NB4 (cell line): Measurements from ENCODE around the gene MED26.

Experiments
- DNase-seq: peaks from one replicate; pipeline ENCODE4 v3.0.0; 2010; ENCODE audit warnings: low read depth
- H3K4me3 ChIP-seq: one replicate; pipeline ENCODE4 v1.5.1; 2011; ENCODE audit warnings: mild to moderate bottlenecking, low read depth, low read length, moderate library complexity
- MYC ChIP-seq: IDR thresholded peaks from 2 replicates; pipeline ENCODE4 v1.6.1; 2011; ENCODE audit warnings: low read depth, low read length
- POLR2A ChIP-seq: IDR thresholded peaks from 2 replicates; pipeline ENCODE4 v1.6.1; 2011; ENCODE audit warnings: mild to moderate bottlenecking; ENCODE audit not compliant: insufficient read length; ENCODE audit errors: extremely low read depth
- TF ChIP-seq, protein P1 (sequence below): IDR thresholded peaks from 2 replicates; pipeline ENCODE4 v1.6.1; 2011; ENCODE audit warnings: low read depth, low read length
- TF ChIP-seq, protein P2 (sequence below): IDR thresholded peaks from one replicate; pipeline ENCODE4 v1.5.1; 2012; ENCODE audit warnings: low read depth, low read length

Gene MED26

DNA sequence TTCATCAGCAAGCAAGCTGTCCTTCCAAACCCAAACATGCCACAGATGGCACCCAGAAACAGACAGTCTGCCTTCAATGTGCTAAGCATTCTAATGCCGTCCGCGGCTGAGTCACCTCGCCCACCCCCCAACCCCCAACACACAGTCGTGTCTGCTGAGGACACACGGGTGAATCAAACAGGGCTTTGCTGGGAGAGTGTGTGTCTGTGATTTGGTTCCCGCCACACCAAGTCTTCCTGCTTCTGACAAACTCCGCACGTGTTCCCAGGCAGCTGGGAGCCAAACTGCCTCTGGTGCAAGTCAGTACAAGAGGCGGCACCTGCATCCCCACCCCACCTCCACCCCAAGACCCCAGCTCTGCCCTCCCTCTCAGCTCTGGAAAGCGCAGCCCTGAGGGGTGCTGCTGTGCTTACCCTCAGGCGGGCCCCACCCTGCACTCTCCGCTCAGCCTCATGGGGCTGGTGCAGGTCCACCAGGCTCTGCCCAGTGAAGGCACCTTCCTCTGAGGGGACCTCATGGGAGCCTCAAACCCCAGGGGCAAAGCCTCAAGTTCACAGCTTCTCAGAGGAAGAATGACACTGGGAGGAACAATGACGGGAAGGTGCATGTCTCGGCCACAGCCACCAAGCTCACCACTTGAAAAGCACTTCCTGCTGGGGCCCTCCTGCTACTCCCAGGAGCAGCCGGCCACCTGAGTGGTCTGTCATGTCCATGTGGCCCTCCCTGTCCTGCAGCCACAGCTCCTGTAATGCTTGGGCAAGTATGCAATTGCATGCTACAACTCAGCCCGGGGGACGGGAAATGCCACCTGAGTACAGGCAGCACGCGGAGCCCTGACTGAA lies 40.8 kb downstream of the MED26 start:
- H3K4me3 ChIP-seq: peak overlapping the region; percentile 48
- TF ChIP-seq POLR2A (no peak), MYC (peak; percentile 81; the same call in 1 of the 2 replicates)
- TF ChIP-seq, protein P1, sequence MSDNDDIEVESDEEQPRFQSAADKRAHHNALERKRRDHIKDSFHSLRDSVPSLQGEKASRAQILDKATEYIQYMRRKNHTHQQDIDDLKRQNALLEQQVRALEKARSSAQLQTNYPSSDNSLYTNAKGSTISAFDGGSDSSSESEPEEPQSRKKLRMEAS: peak; percentile 86

DNA sequence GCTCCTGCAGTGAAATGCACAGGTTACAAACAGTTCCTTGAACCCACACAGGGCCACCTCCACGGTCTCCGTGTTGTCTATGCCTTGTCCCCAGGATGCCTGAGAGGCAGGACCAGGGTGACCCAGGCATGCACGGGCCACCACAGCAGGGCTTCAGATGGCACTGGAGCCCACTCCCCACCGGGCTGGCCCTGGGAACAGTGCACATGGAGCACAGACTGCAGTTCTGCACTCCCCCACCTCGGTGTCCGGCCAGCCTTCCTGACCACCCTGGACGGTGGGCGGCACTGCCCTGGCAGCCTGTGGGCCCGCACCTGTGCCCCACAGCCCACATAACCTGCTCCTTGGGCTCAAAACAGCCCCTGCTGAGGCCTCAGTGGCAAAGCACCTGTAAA lies 41.5 kb downstream of the MED26 start:
- DNase-seq: no peak
- TF ChIP-seq, protein P2, sequence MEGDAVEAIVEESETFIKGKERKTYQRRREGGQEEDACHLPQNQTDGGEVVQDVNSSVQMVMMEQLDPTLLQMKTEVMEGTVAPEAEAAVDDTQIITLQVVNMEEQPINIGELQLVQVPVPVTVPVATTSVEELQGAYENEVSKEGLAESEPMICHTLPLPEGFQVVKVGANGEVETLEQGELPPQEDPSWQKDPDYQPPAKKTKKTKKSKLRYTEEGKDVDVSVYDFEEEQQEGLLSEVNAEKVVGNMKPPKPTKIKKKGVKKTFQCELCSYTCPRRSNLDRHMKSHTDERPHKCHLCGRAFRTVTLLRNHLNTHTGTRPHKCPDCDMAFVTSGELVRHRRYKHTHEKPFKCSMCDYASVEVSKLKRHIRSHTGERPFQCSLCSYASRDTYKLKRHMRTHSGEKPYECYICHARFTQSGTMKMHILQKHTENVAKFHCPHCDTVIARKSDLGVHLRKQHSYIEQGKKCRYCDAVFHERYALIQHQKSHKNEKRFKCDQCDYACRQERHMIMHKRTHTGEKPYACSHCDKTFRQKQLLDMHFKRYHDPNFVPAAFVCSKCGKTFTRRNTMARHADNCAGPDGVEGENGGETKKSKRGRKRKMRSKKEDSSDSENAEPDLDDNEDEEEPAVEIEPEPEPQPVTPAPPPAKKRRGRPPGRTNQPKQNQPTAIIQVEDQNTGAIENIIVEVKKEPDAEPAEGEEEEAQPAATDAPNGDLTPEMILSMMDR: no peak
- TF ChIP-seq, protein P1: no peak
- TF ChIP-seq MYC (no peak), POLR2A (no peak)
- no peak overlapping the region for H3K4me3 ChIP-seq

More for the DNA sequence above, 40.8 kb downstream of the MED26 start:
- peak; percentile 91 for DNase-seq

DNA sequence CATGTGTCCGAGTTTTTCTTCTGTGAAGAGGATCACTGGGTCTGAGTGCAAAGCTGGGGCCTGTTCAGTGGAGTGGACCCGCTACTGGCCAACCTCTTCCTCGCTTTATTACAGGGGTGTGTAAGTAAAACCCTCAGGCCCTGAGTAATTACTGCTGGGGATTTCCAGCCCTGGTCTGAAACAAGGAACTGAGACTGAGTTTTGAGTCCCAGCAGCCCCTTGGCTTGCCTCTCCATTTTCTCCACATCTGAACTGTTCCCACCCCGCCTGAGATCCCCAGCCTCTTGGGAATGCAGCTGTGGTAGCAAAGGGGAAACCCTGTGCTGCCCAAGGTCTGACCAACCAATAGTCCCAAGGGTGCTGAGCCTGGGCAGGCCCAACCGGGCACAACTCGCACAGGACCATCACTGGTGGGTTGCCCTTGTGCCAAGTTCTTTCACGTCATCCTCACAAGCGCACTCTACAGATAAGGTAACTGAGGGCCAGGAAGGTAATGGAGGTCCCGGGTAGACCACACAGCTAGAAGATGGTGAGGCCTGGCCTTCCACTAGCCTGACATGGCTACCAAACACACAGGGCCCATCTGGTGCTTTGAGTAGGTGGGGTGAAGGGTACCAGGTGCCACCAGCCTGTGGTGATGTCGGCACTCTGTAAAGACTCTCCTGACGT lies 42.1 kb downstream of the MED26 start:
- TF ChIP-seq, protein P2: no peak
- TF ChIP-seq, protein P1: no peak
- DNase-seq: peak; percentile 67
- no peak overlapping the region for H3K4me3 ChIP-seq

DNA sequence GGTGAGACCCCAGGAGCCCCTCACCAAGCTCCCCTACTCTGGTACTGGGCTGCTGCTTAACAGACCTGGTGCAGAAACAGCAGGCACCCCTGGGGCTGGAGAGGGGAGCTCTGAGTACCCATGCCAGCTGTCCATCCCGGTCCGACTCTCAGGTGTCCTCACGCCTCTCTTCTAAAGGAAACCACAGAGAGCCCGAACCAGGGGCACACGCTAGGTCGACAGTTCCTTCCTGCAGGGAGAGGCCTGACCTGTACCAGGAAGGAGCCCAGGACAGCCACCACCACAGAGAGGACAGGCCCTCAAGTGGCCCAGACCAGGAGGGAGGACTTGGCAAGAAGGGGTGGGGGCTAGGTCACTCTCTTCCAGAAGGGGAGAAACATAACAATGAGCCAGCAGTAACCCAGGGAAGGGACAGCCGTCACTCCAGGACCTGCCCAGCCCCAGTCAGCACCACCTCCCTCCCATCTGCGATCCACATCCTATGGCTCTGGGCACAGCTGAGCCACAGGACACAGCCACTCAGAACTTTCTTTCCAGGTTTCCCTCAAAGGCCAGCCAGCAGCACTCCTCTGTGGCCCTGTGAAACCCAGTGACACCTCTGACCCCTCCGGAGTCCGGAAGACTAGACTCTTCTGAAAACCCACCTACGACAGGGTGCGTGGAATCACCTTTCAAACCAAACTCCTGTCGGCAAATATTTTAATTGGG lies 42.8 kb downstream of the MED26 start:
- DNase-seq: no peak
- peak overlapping the region; percentile 41 for H3K4me3 ChIP-seq
- TF ChIP-seq, protein P1: no peak
- TF ChIP-seq POLR2A (no peak), MYC (no peak)
- TF ChIP-seq, protein P2: no peak

DNA sequence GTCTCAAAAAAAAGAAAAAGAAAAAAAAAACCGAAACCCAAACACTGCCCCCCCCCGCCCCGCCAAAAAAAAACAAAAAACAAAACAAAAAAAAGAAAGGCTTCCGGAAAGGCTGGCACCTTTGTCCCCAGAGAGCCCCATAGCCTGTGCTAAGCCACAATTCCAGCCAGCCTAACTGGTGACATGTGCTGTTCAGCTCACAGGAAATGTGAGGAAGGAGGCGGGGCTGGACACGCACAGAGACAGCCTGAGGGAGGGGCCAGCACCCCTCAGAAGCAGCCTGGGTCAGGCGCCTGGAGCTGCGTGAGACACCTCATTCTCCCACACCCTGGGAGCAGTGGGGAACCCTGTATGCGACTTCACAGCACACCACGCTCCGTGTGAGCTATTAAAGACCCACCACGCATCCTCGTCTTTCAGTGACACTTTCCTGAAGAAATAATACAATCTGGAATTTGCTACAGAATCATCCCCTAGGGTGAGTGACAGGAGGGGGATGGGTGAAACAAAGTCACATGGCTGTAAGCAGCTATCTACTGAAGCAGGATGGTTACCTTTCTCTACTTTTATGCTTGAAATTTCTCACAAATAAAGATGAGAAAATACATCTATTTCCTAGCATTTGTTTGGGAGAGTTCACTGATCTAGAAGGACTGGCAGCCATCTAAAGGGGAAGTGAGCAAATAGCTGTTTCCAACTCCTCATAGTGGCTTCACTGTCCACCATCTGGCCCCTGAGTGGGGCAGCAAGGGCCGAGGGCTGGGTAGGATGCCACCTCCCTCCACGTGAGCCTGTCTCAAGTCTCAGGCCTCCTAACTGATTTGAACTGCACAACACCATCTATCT lies 43.5 kb downstream of the MED26 start:
- TF ChIP-seq POLR2A (peak; percentile 49), MYC (peak; percentile 93)
- TF ChIP-seq, protein P1: peak; percentile 96
- TF ChIP-seq, protein P2: no peak
- peak; percentile 92 for DNase-seq
- peak overlapping the region; percentile 41 for H3K4me3 ChIP-seq
